WTC11 (cell line): ENCODE results near the gene CHAC1. TPM values are rescaled to one million over a fixed set of nuclear protein-coding genes. Genes with fewer than 3 reads are reported as not detected.

Experiments used
- GTF2I ChIP-seq: fragments of 250-450 bp; sonication (Bioruptor Pico); conservative IDR thresholded peaks from 2 replicates; pipeline ENCODE4 v1.4.0; 2021; ENCODE audit warnings: mild to moderate bottlenecking
- IRF2 ChIP-seq: sonication (generic); formaldehyde crosslinking; IDR thresholded peaks from 2 replicates; pipeline ENCODE4 v1.8.0; 2022; ENCODE audit warnings: low read depth, missing genetic modification reagents, borderline replicate concordance
- JUN ChIP-seq: sonication (generic); formaldehyde crosslinking; IDR thresholded peaks from 2 replicates; pipeline ENCODE4 v1.8.0; 2023; ENCODE audit warnings: mild to moderate bottlenecking, missing genetic modification reagents
- NFYB ChIP-seq: sonication (generic); formaldehyde crosslinking; conservative IDR thresholded peaks from 2 replicates; pipeline ENCODE4 v1.8.0; 2022; ENCODE audit warnings: low read depth, missing genetic modification reagents
- NR3C1 ChIP-seq: sonication (generic); formaldehyde crosslinking; conservative IDR thresholded peaks from 2 replicates; pipeline ENCODE4 v1.8.1; 2023; ENCODE audit warnings: low read depth, mild to moderate bottlenecking, missing genetic modification reagents
- PRRX2 ChIP-seq: fragments of 250-450 bp; sonication (Bioruptor Pico); IDR thresholded peaks from 2 replicates; pipeline ENCODE4 v1.8.0; 2021; ENCODE audit warnings: mild to moderate bottlenecking
- SMAD4 ChIP-seq: sonication (generic); formaldehyde crosslinking; IDR thresholded peaks from 2 replicates; pipeline ENCODE4 v1.8.0; 2022; ENCODE audit warnings: mild to moderate bottlenecking, missing genetic modification reagents
- TEAD4 ChIP-seq: sonication (generic); formaldehyde crosslinking; IDR thresholded peaks from 2 replicates; pipeline ENCODE4 v1.8.0; 2022; ENCODE audit warnings: mild to moderate bottlenecking, missing genetic modification reagents
- TP53 ChIP-seq: sonication (generic); formaldehyde crosslinking; IDR thresholded peaks from 2 replicates; pipeline ENCODE4 v1.8.1; 2023; ENCODE audit warnings: mild to moderate bottlenecking, missing genetic modification reagents
- ZBTB21 ChIP-seq: sonication (generic); formaldehyde crosslinking; IDR thresholded peaks from 2 replicates; pipeline ENCODE4 v1.8.1; 2023; ENCODE audit warnings: mild to moderate bottlenecking, missing genetic modification reagents, borderline replicate concordance
- ZNF138 ChIP-seq: sonication (generic); formaldehyde crosslinking; conservative IDR thresholded peaks from 2 replicates; pipeline ENCODE4 v1.8.1; 2022; ENCODE audit warnings: mild to moderate bottlenecking, moderate library complexity, missing genetic modification reagents
- ZNF219 ChIP-seq: sonication (generic); formaldehyde crosslinking; IDR thresholded peaks from 2 replicates; pipeline ENCODE4 v1.8.0; 2023; ENCODE audit warnings: missing genetic modification reagents, mild to moderate bottlenecking, borderline replicate concordance
- ZNF317 ChIP-seq: sonication (generic); formaldehyde crosslinking; IDR thresholded peaks from 2 replicates; pipeline ENCODE4 v1.8.1; 2023; ENCODE audit warnings: low read depth, mild to moderate bottlenecking, moderate library complexity, missing genetic modification reagents, borderline replicate concordance
- ZNF416 ChIP-seq: fragments of 250-450 bp; sonication (Bioruptor Pico); IDR thresholded peaks from 2 replicates; pipeline ENCODE4 v1.9.0; 2021; ENCODE audit warnings: mild to moderate bottlenecking, inconsistent platforms
- ZNF671 ChIP-seq: fragments of 250-450 bp; sonication (Bioruptor Pico); IDR thresholded peaks from 2 replicates; pipeline ENCODE4 v1.8.0; 2021; ENCODE audit warnings: mild to moderate bottlenecking
- total RNA-seq: library from RNA; stranded (reverse); gene quantifications from 3 replicates; pipeline ENCODE4 v1.2.3, GENCODE V29; 2021
- TF ChIP-seq, protein P1 (sequence below): fragments of 250-450 bp; sonication (Bioruptor Pico); IDR thresholded peaks from 2 replicates; pipeline ENCODE4 v1.8.0; 2021; ENCODE audit warnings: mild to moderate bottlenecking
- TF ChIP-seq, protein P2 (sequence below): sonication (generic); formaldehyde crosslinking; IDR thresholded peaks from 2 replicates; pipeline ENCODE4 v1.8.1; 2023; ENCODE audit warnings: mild to moderate bottlenecking, missing genetic modification reagents, moderate library complexity
- TF ChIP-seq, protein P3 (sequence below): sonication (generic); formaldehyde crosslinking; IDR thresholded peaks from 2 replicates; pipeline ENCODE4 v1.8.1; 2022; ENCODE audit warnings: mild to moderate bottlenecking, missing genetic modification reagents, moderate library complexity, borderline replicate concordance
- TF ChIP-seq, protein P4 (sequence below): sonication (generic); formaldehyde crosslinking; IDR thresholded peaks from 2 replicates; pipeline ENCODE4 v1.8.1; 2023; ENCODE audit warnings: mild to moderate bottlenecking, missing genetic modification reagents
- TF ChIP-seq, protein P5 (sequence below): sonication (generic); formaldehyde crosslinking; IDR thresholded peaks from 2 replicates; pipeline ENCODE4 v1.8.1; 2022; ENCODE audit warnings: mild to moderate bottlenecking, moderate library complexity, missing genetic modification reagents
- TF ChIP-seq, protein P6 (sequence below): sonication (generic); formaldehyde crosslinking; conservative IDR thresholded peaks from 2 replicates; pipeline ENCODE4 v1.8.1; 2023; ENCODE audit warnings: mild to moderate bottlenecking, low read depth, missing genetic modification reagents, moderate library complexity
- TF ChIP-seq, protein P7 (sequence below): sonication (generic); formaldehyde crosslinking; IDR thresholded peaks from 2 replicates; pipeline ENCODE4 v1.8.1; 2023; ENCODE audit warnings: mild to moderate bottlenecking, missing genetic modification reagents, borderline replicate concordance

Gene CHAC1
- total RNA-seq, 1 experiment from 2014 or later = 31.0 TPM

DNA sequence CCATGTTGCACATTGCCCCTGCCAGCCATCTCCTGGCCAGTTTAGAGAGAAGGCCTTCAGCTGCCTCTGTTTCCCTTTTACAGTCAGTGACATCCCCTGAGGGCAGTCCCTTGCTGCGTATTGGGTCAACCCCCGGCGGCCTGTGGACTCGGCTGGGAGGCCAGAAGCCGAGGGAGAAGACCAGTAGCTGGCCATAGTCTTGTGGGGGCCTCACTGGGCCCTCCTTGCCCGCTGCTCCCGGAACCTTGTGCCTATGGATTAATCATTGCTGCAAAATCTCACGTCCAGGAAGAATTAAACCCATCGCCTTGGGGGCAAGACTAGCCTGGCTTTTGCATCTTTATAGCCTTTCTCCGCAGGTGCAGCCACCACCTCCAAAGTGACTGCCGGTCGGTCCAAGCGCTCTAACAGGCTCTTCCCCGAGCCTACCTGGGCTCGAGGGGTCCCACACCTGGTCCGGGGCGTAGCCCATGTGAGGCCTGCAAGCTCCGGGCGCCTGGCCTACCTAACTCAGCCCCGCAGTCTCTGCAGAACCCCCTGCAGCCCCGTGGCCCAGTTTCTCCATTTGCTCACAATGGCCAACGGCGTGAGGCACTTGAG lies 870 bp upstream of the CHAC1 start (continued):
- TF ChIP-seq, protein P1, sequence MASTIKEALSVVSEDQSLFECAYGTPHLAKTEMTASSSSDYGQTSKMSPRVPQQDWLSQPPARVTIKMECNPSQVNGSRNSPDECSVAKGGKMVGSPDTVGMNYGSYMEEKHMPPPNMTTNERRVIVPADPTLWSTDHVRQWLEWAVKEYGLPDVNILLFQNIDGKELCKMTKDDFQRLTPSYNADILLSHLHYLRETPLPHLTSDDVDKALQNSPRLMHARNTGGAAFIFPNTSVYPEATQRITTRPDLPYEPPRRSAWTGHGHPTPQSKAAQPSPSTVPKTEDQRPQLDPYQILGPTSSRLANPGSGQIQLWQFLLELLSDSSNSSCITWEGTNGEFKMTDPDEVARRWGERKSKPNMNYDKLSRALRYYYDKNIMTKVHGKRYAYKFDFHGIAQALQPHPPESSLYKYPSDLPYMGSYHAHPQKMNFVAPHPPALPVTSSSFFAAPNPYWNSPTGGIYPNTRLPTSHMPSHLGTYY (CRISPR knock-in tag) = no peak
- TF ChIP-seq ZBTB21 (CRISPR knock-in tag) = no peak
- TF ChIP-seq ZNF138 (CRISPR knock-in tag) = no peak
- TF ChIP-seq JUN (CRISPR knock-in tag) = no peak
- TF ChIP-seq IRF2 (CRISPR knock-in tag) = peak; percentile 71; the same call in 1 of the 2 replicates
- TF ChIP-seq ZNF317 (CRISPR knock-in tag) = no peak
- TF ChIP-seq TP53 (CRISPR knock-in tag) = no peak
- TF ChIP-seq, protein P2, sequence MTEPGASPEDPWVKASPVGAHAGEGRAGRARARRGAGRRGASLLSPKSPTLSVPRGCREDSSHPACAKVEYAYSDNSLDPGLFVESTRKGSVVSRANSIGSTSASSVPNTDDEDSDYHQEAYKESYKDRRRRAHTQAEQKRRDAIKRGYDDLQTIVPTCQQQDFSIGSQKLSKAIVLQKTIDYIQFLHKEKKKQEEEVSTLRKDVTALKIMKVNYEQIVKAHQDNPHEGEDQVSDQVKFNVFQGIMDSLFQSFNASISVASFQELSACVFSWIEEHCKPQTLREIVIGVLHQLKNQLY (CRISPR knock-in tag) = no peak
- 0 out of 2 replicates have a peak, but pooled peaks have one; percentile 23 for TF ChIP-seq PRRX2 (CRISPR knock-in tag)
- TF ChIP-seq ZNF671 (CRISPR knock-in tag) = no peak
- no peak for TF ChIP-seq NR3C1 (CRISPR knock-in tag)
- TF ChIP-seq, protein P3, sequence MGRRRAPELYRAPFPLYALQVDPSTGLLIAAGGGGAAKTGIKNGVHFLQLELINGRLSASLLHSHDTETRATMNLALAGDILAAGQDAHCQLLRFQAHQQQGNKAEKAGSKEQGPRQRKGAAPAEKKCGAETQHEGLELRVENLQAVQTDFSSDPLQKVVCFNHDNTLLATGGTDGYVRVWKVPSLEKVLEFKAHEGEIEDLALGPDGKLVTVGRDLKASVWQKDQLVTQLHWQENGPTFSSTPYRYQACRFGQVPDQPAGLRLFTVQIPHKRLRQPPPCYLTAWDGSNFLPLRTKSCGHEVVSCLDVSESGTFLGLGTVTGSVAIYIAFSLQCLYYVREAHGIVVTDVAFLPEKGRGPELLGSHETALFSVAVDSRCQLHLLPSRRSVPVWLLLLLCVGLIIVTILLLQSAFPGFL = no peak
- TF ChIP-seq, protein P4, sequence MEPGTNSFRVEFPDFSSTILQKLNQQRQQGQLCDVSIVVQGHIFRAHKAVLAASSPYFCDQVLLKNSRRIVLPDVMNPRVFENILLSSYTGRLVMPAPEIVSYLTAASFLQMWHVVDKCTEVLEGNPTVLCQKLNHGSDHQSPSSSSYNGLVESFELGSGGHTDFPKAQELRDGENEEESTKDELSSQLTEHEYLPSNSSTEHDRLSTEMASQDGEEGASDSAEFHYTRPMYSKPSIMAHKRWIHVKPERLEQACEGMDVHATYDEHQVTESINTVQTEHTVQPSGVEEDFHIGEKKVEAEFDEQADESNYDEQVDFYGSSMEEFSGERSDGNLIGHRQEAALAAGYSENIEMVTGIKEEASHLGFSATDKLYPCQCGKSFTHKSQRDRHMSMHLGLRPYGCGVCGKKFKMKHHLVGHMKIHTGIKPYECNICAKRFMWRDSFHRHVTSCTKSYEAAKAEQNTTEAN = no peak
- 0 out of 2 replicates have a peak, but pooled peaks have one; percentile 21 for TF ChIP-seq ZNF416
- TF ChIP-seq, protein P5, sequence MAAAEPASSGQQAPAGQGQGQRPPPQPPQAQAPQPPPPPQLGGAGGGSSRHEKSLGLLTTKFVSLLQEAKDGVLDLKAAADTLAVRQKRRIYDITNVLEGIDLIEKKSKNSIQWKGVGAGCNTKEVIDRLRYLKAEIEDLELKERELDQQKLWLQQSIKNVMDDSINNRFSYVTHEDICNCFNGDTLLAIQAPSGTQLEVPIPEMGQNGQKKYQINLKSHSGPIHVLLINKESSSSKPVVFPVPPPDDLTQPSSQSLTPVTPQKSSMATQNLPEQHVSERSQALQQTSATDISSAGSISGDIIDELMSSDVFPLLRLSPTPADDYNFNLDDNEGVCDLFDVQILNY (CRISPR knock-in tag) = no peak
- TF ChIP-seq, protein P6, sequence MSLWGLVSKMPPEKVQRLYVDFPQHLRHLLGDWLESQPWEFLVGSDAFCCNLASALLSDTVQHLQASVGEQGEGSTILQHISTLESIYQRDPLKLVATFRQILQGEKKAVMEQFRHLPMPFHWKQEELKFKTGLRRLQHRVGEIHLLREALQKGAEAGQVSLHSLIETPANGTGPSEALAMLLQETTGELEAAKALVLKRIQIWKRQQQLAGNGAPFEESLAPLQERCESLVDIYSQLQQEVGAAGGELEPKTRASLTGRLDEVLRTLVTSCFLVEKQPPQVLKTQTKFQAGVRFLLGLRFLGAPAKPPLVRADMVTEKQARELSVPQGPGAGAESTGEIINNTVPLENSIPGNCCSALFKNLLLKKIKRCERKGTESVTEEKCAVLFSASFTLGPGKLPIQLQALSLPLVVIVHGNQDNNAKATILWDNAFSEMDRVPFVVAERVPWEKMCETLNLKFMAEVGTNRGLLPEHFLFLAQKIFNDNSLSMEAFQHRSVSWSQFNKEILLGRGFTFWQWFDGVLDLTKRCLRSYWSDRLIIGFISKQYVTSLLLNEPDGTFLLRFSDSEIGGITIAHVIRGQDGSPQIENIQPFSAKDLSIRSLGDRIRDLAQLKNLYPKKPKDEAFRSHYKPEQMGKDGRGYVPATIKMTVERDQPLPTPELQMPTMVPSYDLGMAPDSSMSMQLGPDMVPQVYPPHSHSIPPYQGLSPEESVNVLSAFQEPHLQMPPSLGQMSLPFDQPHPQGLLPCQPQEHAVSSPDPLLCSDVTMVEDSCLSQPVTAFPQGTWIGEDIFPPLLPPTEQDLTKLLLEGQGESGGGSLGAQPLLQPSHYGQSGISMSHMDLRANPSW = no peak
- no peak for TF ChIP-seq ZNF219 (CRISPR knock-in tag)
- no peak for TF ChIP-seq SMAD4 (CRISPR knock-in tag)
- TF ChIP-seq NFYB = no peak
- TF ChIP-seq, protein P7, sequence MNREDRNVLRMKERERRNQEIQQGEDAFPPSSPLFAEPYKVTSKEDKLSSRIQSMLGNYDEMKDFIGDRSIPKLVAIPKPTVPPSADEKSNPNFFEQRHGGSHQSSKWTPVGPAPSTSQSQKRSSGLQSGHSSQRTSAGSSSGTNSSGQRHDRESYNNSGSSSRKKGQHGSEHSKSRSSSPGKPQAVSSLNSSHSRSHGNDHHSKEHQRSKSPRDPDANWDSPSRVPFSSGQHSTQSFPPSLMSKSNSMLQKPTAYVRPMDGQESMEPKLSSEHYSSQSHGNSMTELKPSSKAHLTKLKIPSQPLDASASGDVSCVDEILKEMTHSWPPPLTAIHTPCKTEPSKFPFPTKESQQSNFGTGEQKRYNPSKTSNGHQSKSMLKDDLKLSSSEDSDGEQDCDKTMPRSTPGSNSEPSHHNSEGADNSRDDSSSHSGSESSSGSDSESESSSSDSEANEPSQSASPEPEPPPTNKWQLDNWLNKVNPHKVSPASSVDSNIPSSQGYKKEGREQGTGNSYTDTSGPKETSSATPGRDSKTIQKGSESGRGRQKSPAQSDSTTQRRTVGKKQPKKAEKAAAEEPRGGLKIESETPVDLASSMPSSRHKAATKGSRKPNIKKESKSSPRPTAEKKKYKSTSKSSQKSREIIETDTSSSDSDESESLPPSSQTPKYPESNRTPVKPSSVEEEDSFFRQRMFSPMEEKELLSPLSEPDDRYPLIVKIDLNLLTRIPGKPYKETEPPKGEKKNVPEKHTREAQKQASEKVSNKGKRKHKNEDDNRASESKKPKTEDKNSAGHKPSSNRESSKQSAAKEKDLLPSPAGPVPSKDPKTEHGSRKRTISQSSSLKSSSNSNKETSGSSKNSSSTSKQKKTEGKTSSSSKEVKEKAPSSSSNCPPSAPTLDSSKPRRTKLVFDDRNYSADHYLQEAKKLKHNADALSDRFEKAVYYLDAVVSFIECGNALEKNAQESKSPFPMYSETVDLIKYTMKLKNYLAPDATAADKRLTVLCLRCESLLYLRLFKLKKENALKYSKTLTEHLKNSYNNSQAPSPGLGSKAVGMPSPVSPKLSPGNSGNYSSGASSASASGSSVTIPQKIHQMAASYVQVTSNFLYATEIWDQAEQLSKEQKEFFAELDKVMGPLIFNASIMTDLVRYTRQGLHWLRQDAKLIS (CRISPR knock-in tag) = no peak
- no peak for TF ChIP-seq TEAD4 (CRISPR knock-in tag)
- TF ChIP-seq GTF2I (CRISPR knock-in tag) = no peak
- TF ChIP-seq, all 79 proteins: peak for 7
